Measurements from ENCODE around the gene B3GNT4. TPM values are rescaled to one million over a fixed set of nuclear protein-coding genes. Genes with fewer than 3 reads are reported as not detected.

B3GNT4 gene
- total RNA-seq, 1 donor from 2014 or later, result not detected

GRCh38 chr12:122183588-122183940, 19.9 kb upstream of the B3GNT4 start:
- H3K27ac ChIP-seq (replicated peaks), result no peak overlapping the region
- peaks cover 8% of the 10 kb centered on the region for H3K4me1 ChIP-seq
- DNase-seq, result no peak
- intact Hi-C loops (cut with micrococcal nuclease), result no loop called here
- no peaks in the 10 kb centered on the region for H3K9me3 ChIP-seq (replicated peaks)
- peaks cover 24% of the 10 kb centered on the region for H3K27me3 ChIP-seq (ENCODE audit: low read depth)
- peak overlapping the region; percentile 65 for H3K4me3 ChIP-seq
- H3K36me3 ChIP-seq, result no peaks in the 10 kb centered on the region
- no peak for TF ChIP-seq CTCF (IDR thresholded peaks at IDR 0.05; ENCODE audit: borderline replicate concordance)

- Histone ChIP-seq H3K36me3 (no peaks in the 10 kb centered on the region), H3K9me3 (replicated peaks) (no peaks in the 10 kb centered on the region), H3K27me3 (ENCODE audit: low read depth) (peaks cover 29% of the 10 kb centered on the region), H3K4me3 (no peak overlapping the region), H3K4me1 (peaks cover 8% of the 10 kb centered on the region), H3K27ac (replicated peaks) (no peak overlapping the region)
- intact Hi-C loops (cut with micrococcal nuclease), result no loop called here
- no peak for DNase-seq
- no peak for TF ChIP-seq CTCF (IDR thresholded peaks at IDR 0.05; ENCODE audit: borderline replicate concordance)
These were observed 19.0 kb upstream of the B3GNT4 start for GRCh38 chr12:122184517-122184916.

- TF ChIP-seq CTCF (IDR thresholded peaks at IDR 0.05; ENCODE audit: borderline replicate concordance), result no peak
- intact Hi-C loops (cut with micrococcal nuclease), result no loop called here
- Histone ChIP-seq H3K4me1 (peaks cover 8% of the 10 kb centered on the region), H3K4me3 (no peak overlapping the region), H3K27me3 (ENCODE audit: low read depth) (peaks cover 35% of the 10 kb centered on the region), H3K27ac (replicated peaks) (no peak overlapping the region), H3K9me3 (replicated peaks) (no peaks in the 10 kb centered on the region), H3K36me3 (no peaks in the 10 kb centered on the region)
- no peak for DNase-seq
These were observed 18.4 kb upstream of the B3GNT4 start for GRCh38 chr12:122185079-122185478.

- peaks cover 38% of the 10 kb centered on the region for H3K27me3 ChIP-seq (ENCODE audit: low read depth)
- H3K9me3 ChIP-seq (replicated peaks), result no peaks in the 10 kb centered on the region
- intact Hi-C loops (cut with micrococcal nuclease), result no loop called here
- no peaks in the 10 kb centered on the region for H3K36me3 ChIP-seq
- TF ChIP-seq CTCF (IDR thresholded peaks at IDR 0.05; ENCODE audit: borderline replicate concordance), result no peak
- peaks cover 8% of the 10 kb centered on the region for H3K4me1 ChIP-seq
- no peak overlapping the region for H3K4me3 ChIP-seq
- no peak for DNase-seq
- no peak overlapping the region for H3K27ac ChIP-seq (replicated peaks)
These were observed 17.9 kb upstream of the B3GNT4 start for GRCh38 chr12:122185494-122186082.

- H3K4me1 ChIP-seq, result peaks cover 8% of the 10 kb centered on the region
- intact Hi-C loops (cut with micrococcal nuclease), result no loop called here
- DNase-seq, result no peak
- H3K27ac ChIP-seq (replicated peaks), result no peak overlapping the region
- H3K4me3 ChIP-seq, result no peak overlapping the region
- no peaks in the 10 kb centered on the region for H3K9me3 ChIP-seq (replicated peaks)
- TF ChIP-seq CTCF (IDR thresholded peaks at IDR 0.05; ENCODE audit: borderline replicate concordance), result no peak
- H3K36me3 ChIP-seq, result no peaks in the 10 kb centered on the region
- H3K27me3 ChIP-seq (ENCODE audit: low read depth), result peaks cover 33% of the 10 kb centered on the region
These were observed 16.0 kb upstream of the B3GNT4 start for GRCh38 chr12:122187466-122187865.
